Neural cell (in vitro differentiated cells): ENCODE results near the gene ANKRD36. TPM values are rescaled to one million over a fixed set of nuclear protein-coding genes. Genes with fewer than 3 reads are reported as not detected.
"Not testable (repeated sequence)": the region's sequence is repeated elsewhere in the genome, so short reads cannot be mapped to it uniquely, and the experiment has no call there.

Experiments
- H2AFZ ChIP-seq: fragments of 200-600, 300-800 bp; sonication (generic), shearing (Covaris generic); 2 replicates; pipeline ENCODE4 v1.6.0; 2014; ENCODE audit warnings: low read depth, mild to moderate bottlenecking, antibody characterized with exemption, low read length, moderate library complexity
- H3F3A ChIP-seq: fragments of 200-600 bp; shearing (Covaris generic); 2 replicates; pipeline ENCODE4 v1.6.1; 2016; ENCODE audit warnings: mild to moderate bottlenecking, moderate library complexity, mixed read lengths, antibody characterized with exemption, low read length; ENCODE audit not compliant: insufficient read depth, poor library complexity, severe bottlenecking
- H3K27ac ChIP-seq: fragments of 200-600, 300-800 bp; sonication (generic), shearing (Covaris generic); 2 replicates; pipeline ENCODE4 v1.5.1; 2014; ENCODE audit warnings: mild to moderate bottlenecking, low read length, moderate library complexity
- H3K27me3 ChIP-seq: fragments of 300-800, 200-600 bp; sonication (generic), shearing (Covaris generic); 2 replicates; pipeline ENCODE4 v1.6.0; 2014; ENCODE audit warnings: mild to moderate bottlenecking, low read depth, low read length, moderate library complexity; ENCODE audit not compliant: insufficient read depth
- H3K36me3 ChIP-seq: fragments of 300-800, 200-600 bp; sonication (generic), shearing (Covaris generic); 2 replicates; pipeline ENCODE4 v1.5.1; 2014; ENCODE audit warnings: mild to moderate bottlenecking, antibody characterized with exemption, low read length, moderate library complexity; ENCODE audit not compliant: insufficient read depth
- H3K4me2 ChIP-seq: fragments of 300-800, 200-600 bp; sonication (generic), shearing (Covaris generic); 2 replicates; pipeline ENCODE4 v1.6.0; 2014; ENCODE audit warnings: mild to moderate bottlenecking, low read length
- H3K4me3 ChIP-seq: fragments of 300-800, 200-600 bp; sonication (generic), shearing (Covaris generic); 2 replicates; pipeline ENCODE4 v1.5.1; 2014; ENCODE audit warnings: mild to moderate bottlenecking, low read length, moderate library complexity
- H3K79me2 ChIP-seq: fragments of 200-600 bp; shearing (Covaris generic); replicated peaks from 2 replicates; pipeline ENCODE4 v1.6.0; 2014; ENCODE audit warnings: mild to moderate bottlenecking, low read length, moderate library complexity; ENCODE audit not compliant: insufficient read depth
- H3K9ac ChIP-seq: fragments of 300-800, 200-600 bp; sonication (generic), shearing (Covaris generic); 2 replicates; pipeline ENCODE4 v1.6.1; 2016; ENCODE audit warnings: mild to moderate bottlenecking, low read length, mixed read lengths
- H3K9me2 ChIP-seq: fragments of 200-600 bp; shearing (Covaris generic); 2 replicates; pipeline ENCODE4 v1.6.1; 2016; ENCODE audit warnings: mild to moderate bottlenecking, low read length, mixed read lengths; ENCODE audit not compliant: insufficient read depth
- H3K9me3 ChIP-seq: fragments of 200-600, 300-800 bp; sonication (generic), shearing (Covaris generic); 2 replicates; pipeline ENCODE4 v1.6.1; 2016; ENCODE audit warnings: mild to moderate bottlenecking, mixed run types, low read length, moderate library complexity, mixed read lengths
- H4K20me1 ChIP-seq: fragments of 200-600 bp; shearing (Covaris generic); 2 replicates; pipeline ENCODE4 v1.6.1; 2016; ENCODE audit warnings: mild to moderate bottlenecking, mixed run types; ENCODE audit not compliant: insufficient read depth
- EP300 ChIP-seq: fragments of 450-650 bp; conservative IDR thresholded peaks from 2 replicates; pipeline ENCODE4 v1.6.1; 2014; ENCODE audit warnings: antibody characterized with exemption, mild to moderate bottlenecking, moderate library complexity; ENCODE audit not compliant: poor library complexity, severe bottlenecking
- EZH2 ChIP-seq: fragments of 200-600, 300-800 bp; shearing (Covaris generic), sonication (generic); IDR thresholded peaks from 2 replicates; pipeline ENCODE4 v1.6.1; 2014; ENCODE audit warnings: antibody characterized with exemption, low read length, borderline replicate concordance, mild to moderate bottlenecking; ENCODE audit not compliant: insufficient read depth, poor library complexity, severe bottlenecking
- MXI1 ChIP-seq: fragments of 450-650 bp; conservative IDR thresholded peaks from 2 replicates; pipeline ENCODE4 v1.6.1; 2014; ENCODE audit warnings: antibody characterized with exemption, mild to moderate bottlenecking; ENCODE audit not compliant: poor library complexity, severe bottlenecking
- POLR2AphosphoS5 ChIP-seq: IDR thresholded peaks from 2 replicates; pipeline ENCODE4 v1.6.1; 2012
- RAD21 ChIP-seq: fragments of 450-650 bp; conservative IDR thresholded peaks from 2 replicates; pipeline ENCODE4 v1.6.1; 2014; ENCODE audit warnings: antibody characterized with exemption, mild to moderate bottlenecking, moderate library complexity
- SMC3 ChIP-seq: fragments of 450-650 bp; conservative IDR thresholded peaks from 2 replicates; pipeline ENCODE4 v1.6.1; 2014; ENCODE audit warnings: antibody characterized with exemption, mild to moderate bottlenecking, moderate library complexity; ENCODE audit not compliant: poor library complexity
- TAF1 ChIP-seq: IDR thresholded peaks from 2 replicates; pipeline ENCODE4 v1.6.1; 2012; ENCODE audit warnings: low read depth
- polyA plus RNA-seq: library from polyadenylated mRNA; depleted of rRNA; stranded (reverse); fragments of >200 nt; gene quantifications from 2 replicates; pipeline ENCODE4 v1.2.3, GENCODE V29; 2014
- TF ChIP-seq, protein P1 (sequence below): fragments of 450-650 bp; IDR thresholded peaks from 2 replicates; pipeline ENCODE4 v1.5.1; 2014; ENCODE audit warnings: antibody characterized with exemption, mild to moderate bottlenecking, moderate library complexity; ENCODE audit not compliant: poor library complexity, severe bottlenecking
- TF ChIP-seq, protein P2 (sequence below): IDR thresholded peaks from 2 replicates; pipeline ENCODE4 v1.6.1; 2012; ENCODE audit warnings: borderline replicate concordance

The ANKRD36 gene
- polyA plus RNA-seq, 1 donor from 2014 or later: 81.5 TPM

DNA sequence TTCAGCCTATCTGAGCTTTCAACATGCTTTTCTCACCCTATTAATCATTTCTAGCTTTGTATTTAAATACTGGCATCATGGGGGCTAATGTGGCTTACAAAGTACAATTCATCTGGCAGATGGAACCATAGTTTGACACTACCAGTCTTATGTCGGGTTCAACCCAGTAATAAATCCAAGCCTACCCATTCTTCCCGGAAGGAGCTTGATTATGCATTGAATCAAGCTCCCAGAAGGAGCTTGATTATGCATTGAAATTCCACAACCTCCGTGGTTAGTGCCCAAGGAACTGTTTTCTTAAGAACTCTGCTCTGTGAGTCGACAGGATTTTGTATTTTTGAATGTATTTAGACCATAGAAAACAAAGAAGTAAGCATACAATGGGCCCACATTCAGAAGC, 148.2 kb downstream of the ANKRD36 start:
- not testable (repeated sequence) for H3K27me3 ChIP-seq, H3K4me2 ChIP-seq, H3K36me3 ChIP-seq, H3K79me2 ChIP-seq, H3K9me3 ChIP-seq, H3K9me2 ChIP-seq, H3F3A ChIP-seq, H3K9ac ChIP-seq, H3K27ac ChIP-seq, H3K4me3 ChIP-seq, H4K20me1 ChIP-seq, H2AFZ ChIP-seq

DNA sequence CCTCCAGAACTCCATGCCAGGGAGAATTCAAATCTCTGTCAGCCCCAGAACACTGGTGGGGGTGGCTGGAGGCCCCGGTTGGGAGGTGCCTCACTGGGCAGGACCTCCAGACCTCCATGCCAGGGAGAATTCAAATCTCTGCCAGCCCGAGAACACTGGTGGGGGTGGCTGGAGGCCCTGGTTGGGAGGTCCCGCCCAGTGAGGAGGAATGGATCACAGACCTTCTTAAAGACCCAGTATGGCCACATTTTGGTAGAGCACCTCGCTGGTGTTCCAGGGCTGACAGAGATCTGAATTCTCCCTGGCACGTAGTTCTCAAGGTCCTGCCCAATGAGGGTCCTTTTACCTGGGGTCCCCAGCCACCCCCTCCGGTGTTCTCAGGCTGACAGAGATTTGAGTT, 153.5 kb downstream of the ANKRD36 start:
- not testable (repeated sequence) for H3K4me2 ChIP-seq, H3F3A ChIP-seq, H4K20me1 ChIP-seq, H2AFZ ChIP-seq, H3K27me3 ChIP-seq, H3K27ac ChIP-seq, H3K79me2 ChIP-seq, H3K9ac ChIP-seq, H3K9me2 ChIP-seq, H3K36me3 ChIP-seq, H3K9me3 ChIP-seq, H3K4me3 ChIP-seq

DNA sequence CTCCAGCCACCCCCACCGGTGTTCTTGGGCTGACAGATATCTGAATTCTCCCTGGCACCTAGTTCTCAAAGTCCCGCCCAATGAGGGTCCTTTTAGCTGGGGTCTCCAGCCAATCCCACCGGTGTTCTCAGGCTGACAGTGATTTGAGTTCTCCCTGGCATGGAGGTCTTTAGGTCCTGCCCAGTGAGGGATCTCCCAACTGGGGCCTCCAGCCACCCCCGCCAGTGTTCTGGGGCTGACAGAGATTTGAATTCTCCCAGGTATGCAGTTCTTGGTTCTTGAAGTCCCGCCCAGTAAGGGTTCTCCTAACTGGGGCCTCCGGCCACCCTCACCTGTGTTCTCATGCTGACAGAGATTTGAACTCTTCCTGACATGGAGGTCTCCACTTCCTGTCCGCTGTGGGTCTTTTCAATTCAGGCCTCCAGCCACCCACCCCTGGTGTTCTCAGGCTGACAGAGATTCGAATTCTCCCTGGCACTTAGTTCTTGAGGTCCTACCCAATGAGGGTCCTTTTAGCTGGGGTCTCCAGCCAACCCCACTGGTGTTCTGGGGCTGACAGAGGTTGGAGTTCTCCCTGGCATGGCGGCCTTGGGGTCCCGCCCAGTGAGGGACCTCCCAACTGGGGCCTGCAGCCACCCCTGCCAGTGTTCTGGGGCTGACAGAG, 154.6 kb downstream of the ANKRD36 start:
- no peaks in the 10 kb centered on the region for H3K9me3 ChIP-seq
- no peaks in the 10 kb centered on the region for H4K20me1 ChIP-seq

DNA sequence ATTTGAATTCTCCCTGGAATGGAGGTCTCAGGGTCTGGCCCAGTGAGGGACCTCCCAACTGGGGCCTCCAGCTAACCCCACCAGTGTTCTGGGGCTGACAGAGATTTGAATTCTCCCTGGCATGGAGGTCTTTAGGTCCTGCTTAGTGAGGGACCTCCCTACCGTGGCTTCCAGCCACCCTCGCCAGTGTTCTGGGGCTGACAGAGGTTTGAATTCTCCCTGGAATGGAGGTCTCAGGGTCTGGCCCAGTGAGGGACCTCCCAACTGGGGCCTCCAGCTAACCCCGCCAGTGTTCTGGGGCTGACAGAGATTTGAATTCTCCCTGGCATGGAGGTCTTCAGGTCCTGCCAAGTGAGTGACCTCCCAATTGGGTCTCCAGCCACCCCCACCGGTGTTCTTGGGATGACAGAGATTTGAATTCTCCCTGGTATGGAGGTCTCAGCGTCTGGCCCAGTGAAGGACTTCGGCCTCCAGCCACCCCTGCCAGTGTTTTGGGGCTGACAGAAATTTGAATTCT, 155.2 kb downstream of the ANKRD36 start:
- not testable (repeated sequence) for H4K20me1 ChIP-seq, H3K27ac ChIP-seq, H3K4me3 ChIP-seq, H3K36me3 ChIP-seq, H3K79me2 ChIP-seq, H3F3A ChIP-seq, H3K9ac ChIP-seq, H2AFZ ChIP-seq, H3K9me2 ChIP-seq, H3K4me2 ChIP-seq, H3K27me3 ChIP-seq, H3K9me3 ChIP-seq

More for the DNA sequence above, 154.6 kb downstream of the ANKRD36 start:
- H3K27me3 ChIP-seq: no peaks in the 10 kb centered on the region
- H3F3A ChIP-seq: no peaks in the 10 kb centered on the region
- H3K4me3 ChIP-seq: no peak overlapping the region
- H3K9me2 ChIP-seq: no peaks in the 10 kb centered on the region
- no peak overlapping the region for H3K27ac ChIP-seq
- H3K79me2 ChIP-seq: no peaks in the 10 kb centered on the region
- H3K9ac ChIP-seq: no peak overlapping the region
- peaks cover 6% of the 10 kb centered on the region for H3K36me3 ChIP-seq
- no peak overlapping the region for H2AFZ ChIP-seq
- no peak overlapping the region for H3K4me2 ChIP-seq
- no peak for TF ChIP-seq EP300
- no peak for TF ChIP-seq RAD21
- TF ChIP-seq, protein P1, sequence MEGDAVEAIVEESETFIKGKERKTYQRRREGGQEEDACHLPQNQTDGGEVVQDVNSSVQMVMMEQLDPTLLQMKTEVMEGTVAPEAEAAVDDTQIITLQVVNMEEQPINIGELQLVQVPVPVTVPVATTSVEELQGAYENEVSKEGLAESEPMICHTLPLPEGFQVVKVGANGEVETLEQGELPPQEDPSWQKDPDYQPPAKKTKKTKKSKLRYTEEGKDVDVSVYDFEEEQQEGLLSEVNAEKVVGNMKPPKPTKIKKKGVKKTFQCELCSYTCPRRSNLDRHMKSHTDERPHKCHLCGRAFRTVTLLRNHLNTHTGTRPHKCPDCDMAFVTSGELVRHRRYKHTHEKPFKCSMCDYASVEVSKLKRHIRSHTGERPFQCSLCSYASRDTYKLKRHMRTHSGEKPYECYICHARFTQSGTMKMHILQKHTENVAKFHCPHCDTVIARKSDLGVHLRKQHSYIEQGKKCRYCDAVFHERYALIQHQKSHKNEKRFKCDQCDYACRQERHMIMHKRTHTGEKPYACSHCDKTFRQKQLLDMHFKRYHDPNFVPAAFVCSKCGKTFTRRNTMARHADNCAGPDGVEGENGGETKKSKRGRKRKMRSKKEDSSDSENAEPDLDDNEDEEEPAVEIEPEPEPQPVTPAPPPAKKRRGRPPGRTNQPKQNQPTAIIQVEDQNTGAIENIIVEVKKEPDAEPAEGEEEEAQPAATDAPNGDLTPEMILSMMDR: no peak
- no peak for TF ChIP-seq SMC3
- no peak for TF ChIP-seq EZH2
- TF ChIP-seq TAF1: no peak
- TF ChIP-seq, protein P2, sequence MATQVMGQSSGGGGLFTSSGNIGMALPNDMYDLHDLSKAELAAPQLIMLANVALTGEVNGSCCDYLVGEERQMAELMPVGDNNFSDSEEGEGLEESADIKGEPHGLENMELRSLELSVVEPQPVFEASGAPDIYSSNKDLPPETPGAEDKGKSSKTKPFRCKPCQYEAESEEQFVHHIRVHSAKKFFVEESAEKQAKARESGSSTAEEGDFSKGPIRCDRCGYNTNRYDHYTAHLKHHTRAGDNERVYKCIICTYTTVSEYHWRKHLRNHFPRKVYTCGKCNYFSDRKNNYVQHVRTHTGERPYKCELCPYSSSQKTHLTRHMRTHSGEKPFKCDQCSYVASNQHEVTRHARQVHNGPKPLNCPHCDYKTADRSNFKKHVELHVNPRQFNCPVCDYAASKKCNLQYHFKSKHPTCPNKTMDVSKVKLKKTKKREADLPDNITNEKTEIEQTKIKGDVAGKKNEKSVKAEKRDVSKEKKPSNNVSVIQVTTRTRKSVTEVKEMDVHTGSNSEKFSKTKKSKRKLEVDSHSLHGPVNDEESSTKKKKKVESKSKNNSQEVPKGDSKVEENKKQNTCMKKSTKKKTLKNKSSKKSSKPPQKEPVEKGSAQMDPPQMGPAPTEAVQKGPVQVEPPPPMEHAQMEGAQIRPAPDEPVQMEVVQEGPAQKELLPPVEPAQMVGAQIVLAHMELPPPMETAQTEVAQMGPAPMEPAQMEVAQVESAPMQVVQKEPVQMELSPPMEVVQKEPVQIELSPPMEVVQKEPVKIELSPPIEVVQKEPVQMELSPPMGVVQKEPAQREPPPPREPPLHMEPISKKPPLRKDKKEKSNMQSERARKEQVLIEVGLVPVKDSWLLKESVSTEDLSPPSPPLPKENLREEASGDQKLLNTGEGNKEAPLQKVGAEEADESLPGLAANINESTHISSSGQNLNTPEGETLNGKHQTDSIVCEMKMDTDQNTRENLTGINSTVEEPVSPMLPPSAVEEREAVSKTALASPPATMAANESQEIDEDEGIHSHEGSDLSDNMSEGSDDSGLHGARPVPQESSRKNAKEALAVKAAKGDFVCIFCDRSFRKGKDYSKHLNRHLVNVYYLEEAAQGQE: no peak
- TF ChIP-seq POLR2AphosphoS5: no peak
- TF ChIP-seq MXI1: no peak

DNA sequence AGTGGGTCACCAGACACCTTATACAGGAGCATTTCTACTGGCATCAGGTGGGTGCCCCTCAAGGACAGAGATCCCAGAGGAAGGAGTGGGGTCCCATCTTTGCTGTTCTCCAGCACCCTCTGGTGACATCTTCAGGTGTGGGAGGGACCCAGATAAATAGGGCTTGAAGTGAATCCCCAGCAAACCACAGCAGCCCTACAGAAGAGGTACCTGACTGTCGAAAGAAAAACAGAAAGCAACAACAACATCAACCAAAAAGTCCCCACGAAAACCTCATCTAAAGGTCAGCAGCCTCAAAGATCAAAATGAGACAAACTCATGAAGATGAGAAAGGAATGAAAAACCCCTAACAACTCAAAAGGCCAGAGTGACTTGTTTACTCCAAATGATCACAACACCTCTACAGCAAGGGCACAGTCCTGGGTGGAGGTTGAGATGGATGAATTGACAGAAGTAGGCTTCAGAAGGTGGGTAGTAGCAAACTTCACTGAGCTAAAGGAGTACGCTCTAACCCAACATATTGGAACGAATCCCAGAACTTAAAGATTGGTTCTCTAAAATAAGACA, 163.4 kb downstream of the ANKRD36 start:
- not testable (repeated sequence) for H3K27me3 ChIP-seq

More for the DNA sequence above, 163.4 kb downstream of the ANKRD36 start:
- H3K79me2 ChIP-seq, H3K4me2 ChIP-seq, H3K9ac ChIP-seq, H3K9me3 ChIP-seq, H3F3A ChIP-seq, H3K9me2 ChIP-seq, H4K20me1 ChIP-seq, H2AFZ ChIP-seq, H3K36me3 ChIP-seq, H3K4me3 ChIP-seq, H3K27ac ChIP-seq: not testable (repeated sequence)
